Gastrocnemius medialis (tissue), 4 donors: Measurements from ENCODE around the gene UAP1.

Experiments used
- POLR2A ChIP-seq, 2 donors: fragments of 450-650 bp; IDR thresholded peaks; one replicate each; pipeline ENCODE4 v1.6.1; 2017; ENCODE audit warnings: antibody characterized with exemption in 2 of 2, mild to moderate bottlenecking in 2 of 2, moderate library complexity in 2 of 2
- TF ChIP-seq, protein P1 (sequence below), 5 experiments: fragments of 450-650 bp in 3 of 5; fragments of 200-600 bp in 2 of 5; sonication (generic) in 2 of 5; IDR thresholded peaks in 4 of 5; conservative IDR thresholded peaks in 1 of 5; 1 replicate in 4 of 5; 2 replicates in 1 of 5; pipeline ENCODE4 v1.5.1; 2016 to 2019; ENCODE audit warnings: antibody characterized with exemption in 5 of 5, mild to moderate bottlenecking in 3 of 5, moderate library complexity in 3 of 5

DNA sequence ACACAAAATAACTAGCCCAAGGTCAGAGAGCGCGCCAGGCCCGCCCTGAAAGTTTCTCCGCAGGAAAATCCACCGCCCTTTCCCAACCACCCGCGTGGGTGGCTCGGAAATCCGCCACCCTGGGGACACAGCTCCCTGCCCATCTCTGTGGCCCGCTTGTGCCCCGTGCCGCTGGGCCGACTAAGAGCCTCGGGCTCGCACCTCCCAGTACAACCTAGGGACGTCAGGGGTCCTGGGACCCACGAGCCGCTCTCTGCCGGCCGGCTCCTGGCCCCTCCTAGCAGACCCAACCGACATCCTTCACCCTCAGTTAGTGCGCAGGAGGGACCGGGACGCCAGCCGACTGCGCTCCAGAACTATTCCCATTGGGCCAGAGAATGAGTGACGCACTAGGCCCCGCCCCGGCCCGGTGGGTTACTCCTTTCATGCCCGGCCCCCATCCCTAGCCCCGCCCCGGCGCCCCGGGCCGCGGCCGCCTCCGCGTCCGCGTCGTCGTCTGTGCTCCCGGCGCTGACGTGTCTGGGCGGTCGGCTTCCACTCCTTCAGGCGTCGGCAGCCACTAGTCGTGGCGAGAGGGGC lies 396 bp upstream of the UAP1 start:
- no peak for TF ChIP-seq POLR2A (IDR thresholded peaks at IDR 0.05)
- TF ChIP-seq, protein P1, sequence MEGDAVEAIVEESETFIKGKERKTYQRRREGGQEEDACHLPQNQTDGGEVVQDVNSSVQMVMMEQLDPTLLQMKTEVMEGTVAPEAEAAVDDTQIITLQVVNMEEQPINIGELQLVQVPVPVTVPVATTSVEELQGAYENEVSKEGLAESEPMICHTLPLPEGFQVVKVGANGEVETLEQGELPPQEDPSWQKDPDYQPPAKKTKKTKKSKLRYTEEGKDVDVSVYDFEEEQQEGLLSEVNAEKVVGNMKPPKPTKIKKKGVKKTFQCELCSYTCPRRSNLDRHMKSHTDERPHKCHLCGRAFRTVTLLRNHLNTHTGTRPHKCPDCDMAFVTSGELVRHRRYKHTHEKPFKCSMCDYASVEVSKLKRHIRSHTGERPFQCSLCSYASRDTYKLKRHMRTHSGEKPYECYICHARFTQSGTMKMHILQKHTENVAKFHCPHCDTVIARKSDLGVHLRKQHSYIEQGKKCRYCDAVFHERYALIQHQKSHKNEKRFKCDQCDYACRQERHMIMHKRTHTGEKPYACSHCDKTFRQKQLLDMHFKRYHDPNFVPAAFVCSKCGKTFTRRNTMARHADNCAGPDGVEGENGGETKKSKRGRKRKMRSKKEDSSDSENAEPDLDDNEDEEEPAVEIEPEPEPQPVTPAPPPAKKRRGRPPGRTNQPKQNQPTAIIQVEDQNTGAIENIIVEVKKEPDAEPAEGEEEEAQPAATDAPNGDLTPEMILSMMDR (IDR thresholded peaks at IDR 0.05 in 4 of 5, conservative IDR thresholded peaks at IDR 0.05 in 1 of 5): no peak
